Stimulated activated CD8-positive, alpha-beta memory T cell treated with anti-CD3 and anti-CD28 coated beads, Interleukin-2, amount 100 ng/mL, for 48 hours (primary cell): ENCODE results near the gene CLSTN1.
A peak's percentile ranks its signal among the peaks of the same experiment; 100 is the strongest.

Source experiments
- DNase-seq, 2 donors: peaks; one replicate each; pipeline ENCODE4 v3.0.0-alpha.2; 2020; ENCODE audit warnings: low read depth in 2 of 2

Gene CLSTN1

GRCh38 chr1:9730096-9730901 lies 93.5 kb downstream of the CLSTN1 start:
- DNase-seq = no peak

GRCh38 chr1:9729523-9729922 lies 94.2 kb downstream of the CLSTN1 start:
- no peak for DNase-seq

GRCh38 chr1:9728451-9729295 lies 95.1 kb downstream of the CLSTN1 start:
- DNase-seq = peak in 1 of 2 donors; percentile 71

- DNase-seq = no peak
Measured at GRCh38 chr1:9726905-9727595, 96.7 kb downstream of the CLSTN1 start.

GRCh38 chr1:9726406-9726805 lies 97.4 kb downstream of the CLSTN1 start:
- DNase-seq = no peak

- peak in 1 of 2 donors; percentile 64 for DNase-seq
Measured at GRCh38 chr1:9724706-9725476, 98.9 kb downstream of the CLSTN1 start.

- DNase-seq = no peak
Measured at GRCh38 chr1:9723926-9724325, 99.8 kb downstream of the CLSTN1 start.

GRCh38 chr1:9723068-9723805 lies 100.5 kb downstream of the CLSTN1 start:
- DNase-seq = no peak

GRCh38 chr1:9722378-9722749 lies 101.4 kb downstream of the CLSTN1 start:
- no peak for DNase-seq

GRCh38 chr1:9721606-9722377 lies 102.0 kb downstream of the CLSTN1 start:
- DNase-seq = peak; percentile 67 to 72

- no peak for DNase-seq
Measured at GRCh38 chr1:9720785-9721605, 102.8 kb downstream of the CLSTN1 start.

GRCh38 chr1:9719978-9720722 lies 103.6 kb downstream of the CLSTN1 start:
- DNase-seq = no peak

GRCh38 chr1:9718006-9718680 lies 105.6 kb downstream of the CLSTN1 start:
- no peak for DNase-seq

GRCh38 chr1:9717193-9718005 lies 106.4 kb downstream of the CLSTN1 start:
- peak; percentile 77 for DNase-seq

- no peak for DNase-seq
Measured at GRCh38 chr1:9716404-9717192, 107.2 kb downstream of the CLSTN1 start.

- DNase-seq = no peak
Measured at GRCh38 chr1:9715536-9716226, 108.1 kb downstream of the CLSTN1 start.
